Activated CD4-positive, alpha-beta T cell treated with anti-CD3 and anti-CD28 coated beads for 24 hours (primary cell): Measurements from ENCODE around the gene SACS.

Source experiments
- DNase-seq, 2 donors: peaks; one replicate each; pipeline ENCODE4 v3.0.0-alpha.2; 2020; ENCODE audit warnings: low read depth in 2 of 2

Gene SACS

GRCh38 chr13:23288995-23289394, 144.5 kb downstream of the SACS start:
- no peak for DNase-seq

- no peak for DNase-seq
Observed at GRCh38 chr13:23288564-23288963, 144.9 kb downstream of the SACS start.

GRCh38 chr13:23279321-23279720, 154.2 kb downstream of the SACS start:
- DNase-seq: no peak
